ENCODE data around the gene GJA1.
A peak's percentile ranks its signal among the peaks of the same experiment; 100 is the strongest.

GJA1 gene

DNA sequence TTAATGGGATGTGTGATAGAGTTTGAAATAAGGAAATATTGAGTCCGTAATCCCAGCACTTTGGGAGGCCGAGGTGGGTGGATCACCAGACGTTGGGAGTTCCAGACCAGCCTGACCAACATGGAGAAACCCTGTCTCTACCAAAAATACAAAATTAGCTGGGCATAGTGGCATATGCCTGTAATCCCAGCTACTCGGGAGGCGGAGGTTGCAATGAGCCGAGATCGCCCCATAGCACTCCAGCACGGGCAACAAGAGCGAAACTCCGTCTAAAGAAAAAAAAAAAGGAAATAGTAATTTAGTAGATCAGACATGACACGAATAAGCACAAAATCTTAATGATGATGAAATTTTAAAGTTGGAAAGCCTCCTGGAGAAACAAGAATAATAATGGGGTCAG is 14.8 kb downstream of the GJA1 start:
- Histone ChIP-seq H3K9ac (ENCODE audit: low read depth, low read length) (no peak overlapping the region), H3K4me1 (ENCODE audit: insufficient read depth, low read length) (no peaks in the 10 kb centered on the region; the same call in 1 of the 2 replicates), H3K9me3 (ENCODE audit: insufficient read depth, low read depth, low read length) (no peaks in the 10 kb centered on the region), H3K4me3 (ENCODE audit: low read length) (no peak overlapping the region), H3K27ac (ENCODE audit: low read depth, low read length) (no peak overlapping the region), H3K27me3 (ENCODE audit: insufficient read depth, low read length) (no peaks in the 10 kb centered on the region), H3K36me3 (ENCODE audit: insufficient read depth, low read length) (peaks cover 50% of the 10 kb centered on the region)
- 92% methylated on average over 11 of the region's 11 CpGs for WGBS

DNA sequence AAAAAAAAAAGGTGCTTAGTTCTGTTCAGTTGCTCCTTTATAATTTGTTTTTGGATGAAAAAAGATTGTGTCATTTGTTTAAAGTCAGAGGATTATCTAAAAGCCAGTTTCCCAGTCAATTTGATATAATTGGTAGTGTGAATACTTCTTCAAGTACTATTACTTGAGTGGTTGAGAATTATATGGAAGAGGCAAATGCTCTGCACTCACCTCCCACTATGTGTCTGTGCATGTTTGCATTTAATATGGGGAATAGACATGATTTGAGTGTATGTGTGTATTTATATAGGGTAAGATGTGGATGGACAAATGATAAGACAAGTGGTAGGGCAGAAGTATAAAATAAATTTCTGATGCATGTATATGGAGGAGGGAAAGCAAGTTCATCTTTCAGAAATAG is 15.8 kb downstream of the GJA1 start:
- peaks cover 40% of the 10 kb centered on the region for H3K36me3 ChIP-seq (ENCODE audit: insufficient read depth, low read length)
- no peak overlapping the region for H3K9ac ChIP-seq (ENCODE audit: low read depth, low read length)
- no peaks in the 10 kb centered on the region for H3K27me3 ChIP-seq (ENCODE audit: insufficient read depth, low read length)
- no peaks in the 10 kb centered on the region for H3K9me3 ChIP-seq (ENCODE audit: insufficient read depth, low read depth, low read length)
- peaks cover 4% of the 10 kb centered on the region; the same call in 1 of the 2 replicates for H3K4me1 ChIP-seq (ENCODE audit: insufficient read depth, low read length)
- no peak overlapping the region for H3K4me3 ChIP-seq (ENCODE audit: low read length)
- H3K27ac ChIP-seq (ENCODE audit: low read depth, low read length), result no peak overlapping the region

DNA sequence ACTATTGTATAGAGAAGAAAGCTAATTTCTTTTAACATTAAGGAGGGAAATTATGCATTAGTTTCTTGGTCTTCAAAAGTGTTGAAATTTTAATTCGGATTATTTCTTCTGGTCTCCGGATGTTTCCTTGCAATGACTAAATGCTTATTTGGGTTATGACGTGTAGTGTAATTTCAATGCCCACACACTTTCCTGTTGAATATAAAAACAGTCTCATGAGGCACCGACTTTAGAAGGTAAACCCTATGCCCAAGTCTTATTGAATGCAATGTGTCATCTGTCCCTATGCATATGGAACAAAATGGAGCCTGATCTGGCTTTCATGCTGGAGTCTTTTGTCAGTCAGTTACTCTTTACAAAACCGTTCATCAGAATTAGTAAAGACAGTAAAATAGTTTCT is 17.7 kb downstream of the GJA1 start:
- Histone ChIP-seq H3K27me3 (ENCODE audit: insufficient read depth, low read length) (no peaks in the 10 kb centered on the region), H3K9ac (ENCODE audit: low read depth, low read length) (no peak overlapping the region), H3K36me3 (ENCODE audit: insufficient read depth, low read length) (peaks cover 21% of the 10 kb centered on the region), H3K9me3 (ENCODE audit: insufficient read depth, low read depth, low read length) (no peaks in the 10 kb centered on the region), H3K4me1 (ENCODE audit: insufficient read depth, low read length) (peaks cover 4% of the 10 kb centered on the region; the same call in 1 of the 2 replicates), H3K27ac (ENCODE audit: low read depth, low read length) (no peak overlapping the region), H3K4me3 (ENCODE audit: low read length) (no peak overlapping the region)
- WGBS, result 90% methylated on average over 5 of the region's 5 CpGs

DNA sequence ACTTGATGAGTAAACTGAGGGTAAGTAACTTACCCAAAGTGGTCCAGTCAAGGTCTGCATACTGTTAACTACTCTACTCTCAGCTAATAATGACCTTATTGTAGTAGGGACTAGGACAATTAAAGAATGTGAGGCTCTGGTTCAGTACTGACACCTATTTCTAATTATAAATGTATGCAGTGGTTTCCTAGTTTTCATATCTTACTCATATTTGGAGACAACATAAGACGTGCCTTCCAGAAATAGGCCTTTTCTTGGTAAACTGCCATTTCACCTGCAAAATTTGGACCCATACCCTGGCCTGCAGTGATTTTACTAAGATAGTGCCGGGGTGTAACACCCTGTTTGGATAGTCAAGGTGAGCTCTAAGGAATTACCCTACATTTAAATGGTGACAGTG is 24.7 kb downstream of the GJA1 start:
- H3K9ac ChIP-seq (ENCODE audit: low read depth, low read length), result no peak overlapping the region
- WGBS, result 89% methylated on average over 2 of the region's 2 CpGs

DNA sequence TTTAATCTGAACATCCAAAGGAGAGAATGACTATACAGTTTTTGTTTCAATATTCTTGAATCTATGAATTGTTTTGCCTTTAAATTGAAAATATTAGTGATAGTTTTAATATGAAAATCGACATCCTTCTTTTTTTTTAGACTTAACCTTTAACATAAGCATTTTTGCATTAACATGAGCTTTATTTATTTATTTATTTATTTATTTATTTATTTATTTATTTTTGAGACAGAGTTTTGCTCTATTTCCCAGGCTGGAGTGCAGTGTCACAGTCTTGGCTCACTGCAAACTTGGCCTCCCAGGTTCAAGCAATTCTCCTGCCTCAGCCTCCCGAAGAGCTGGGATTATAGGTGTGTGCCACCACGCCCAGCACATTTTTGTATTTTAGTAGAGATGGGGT is 27.6 kb downstream of the GJA1 start:
- H3K27ac ChIP-seq (ENCODE audit: low read depth, low read length), result no peak overlapping the region
- no peaks in the 10 kb centered on the region for H3K4me1 ChIP-seq (ENCODE audit: insufficient read depth, low read length)
- 95% methylated on average over 2 of the region's 3 CpGs for WGBS
- no peaks in the 10 kb centered on the region for H3K36me3 ChIP-seq (ENCODE audit: insufficient read depth, low read length)
- no peaks in the 10 kb centered on the region for H3K27me3 ChIP-seq (ENCODE audit: insufficient read depth, low read length)
- H3K4me3 ChIP-seq (ENCODE audit: low read length), result no peak overlapping the region
- no peaks in the 10 kb centered on the region for H3K9me3 ChIP-seq (ENCODE audit: insufficient read depth, low read depth, low read length)
- H3K9ac ChIP-seq (ENCODE audit: low read depth, low read length), result no peak overlapping the region

More for the DNA sequence above, 24.7 kb downstream of the GJA1 start:
- no peaks in the 10 kb centered on the region for H3K9me3 ChIP-seq (ENCODE audit: insufficient read depth, low read depth, low read length)
- H3K27me3 ChIP-seq (ENCODE audit: insufficient read depth, low read length), result no peaks in the 10 kb centered on the region
- H3K36me3 ChIP-seq (ENCODE audit: insufficient read depth, low read length), result no peaks in the 10 kb centered on the region
- H3K27ac ChIP-seq (ENCODE audit: low read depth, low read length), result no peak overlapping the region
- peaks cover 4% of the 10 kb centered on the region; the same call in 1 of the 2 replicates for H3K4me1 ChIP-seq (ENCODE audit: insufficient read depth, low read length)
- H3K4me3 ChIP-seq (ENCODE audit: low read length), result no peak overlapping the region

DNA sequence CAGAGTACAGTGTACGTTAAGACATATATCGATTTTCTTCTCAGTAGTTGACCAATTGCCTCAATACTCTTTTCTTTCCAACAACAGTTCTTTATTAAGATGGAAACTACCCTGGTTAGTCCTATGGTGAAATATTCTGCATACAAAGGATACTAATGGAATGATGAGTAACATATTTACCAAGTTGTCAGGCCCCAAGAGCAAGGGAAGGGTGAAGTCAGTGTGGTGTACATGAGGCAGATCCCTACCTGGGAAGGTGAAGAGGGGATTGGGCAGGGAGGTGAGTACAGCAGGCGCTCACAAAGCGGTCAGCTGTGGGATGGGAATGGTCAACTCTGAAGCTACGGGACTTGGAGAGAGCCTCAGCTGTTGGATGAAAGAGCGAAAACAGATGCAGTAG is 29.7 kb downstream of the GJA1 start:
- Histone ChIP-seq H3K9ac (ENCODE audit: low read depth, low read length) (no peak overlapping the region), H3K9me3 (ENCODE audit: insufficient read depth, low read depth, low read length) (no peaks in the 10 kb centered on the region), H3K4me1 (ENCODE audit: insufficient read depth, low read length) (no peaks in the 10 kb centered on the region), H3K27ac (ENCODE audit: low read depth, low read length) (no peak overlapping the region), H3K4me3 (ENCODE audit: low read length) (no peak overlapping the region), H3K36me3 (ENCODE audit: insufficient read depth, low read length) (no peaks in the 10 kb centered on the region), H3K27me3 (ENCODE audit: insufficient read depth, low read length) (no peaks in the 10 kb centered on the region)
- whole genome bisulfite sequencing, result 93% methylated on average over 6 of the region's 6 CpGs

DNA sequence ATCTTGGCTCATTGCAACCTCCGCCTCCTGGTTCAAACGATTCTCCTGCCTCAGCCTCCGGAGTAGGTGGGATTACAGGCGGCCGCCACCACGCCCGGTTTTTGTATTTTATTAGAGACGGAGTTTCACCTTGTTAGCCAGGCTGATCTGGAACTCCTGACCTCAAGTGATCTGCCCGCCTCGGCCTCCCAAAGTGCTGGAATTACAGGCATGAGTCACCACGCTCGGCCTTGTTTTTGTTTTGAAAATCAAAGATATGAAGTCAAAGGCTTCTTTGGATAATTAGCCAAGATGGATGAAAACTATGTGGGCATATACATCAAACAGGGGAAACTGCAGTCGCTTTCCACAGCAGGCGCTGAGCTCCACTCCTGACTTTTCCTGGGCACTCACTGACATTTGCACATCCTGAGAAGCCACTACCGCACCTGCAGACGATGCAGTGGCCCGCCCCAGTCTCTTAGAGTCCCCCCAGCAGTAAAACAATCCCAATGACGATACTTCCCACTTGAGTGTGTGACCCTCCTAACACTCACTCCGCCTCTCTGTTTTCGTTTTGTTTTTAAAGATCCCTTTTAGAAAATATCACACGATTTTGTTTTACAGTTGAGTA is 44.1 kb downstream of the GJA1 start:
- Histone ChIP-seq H3K36me3 (ENCODE audit: insufficient read depth, low read length) (no peaks in the 10 kb centered on the region), H3K9me3 (ENCODE audit: insufficient read depth, low read depth, low read length) (no peaks in the 10 kb centered on the region), H3K9ac (ENCODE audit: low read depth, low read length) (no peak overlapping the region), H3K27me3 (ENCODE audit: insufficient read depth, low read length) (no peaks in the 10 kb centered on the region), H3K27ac (ENCODE audit: low read depth, low read length) (no peak overlapping the region), H3K4me1 (ENCODE audit: insufficient read depth, low read length) (peaks cover 14% of the 10 kb centered on the region), H3K4me3 (ENCODE audit: low read length) (no peak overlapping the region)
- WGBS, result 91% methylated on average over 21 of the region's 21 CpGs

DNA sequence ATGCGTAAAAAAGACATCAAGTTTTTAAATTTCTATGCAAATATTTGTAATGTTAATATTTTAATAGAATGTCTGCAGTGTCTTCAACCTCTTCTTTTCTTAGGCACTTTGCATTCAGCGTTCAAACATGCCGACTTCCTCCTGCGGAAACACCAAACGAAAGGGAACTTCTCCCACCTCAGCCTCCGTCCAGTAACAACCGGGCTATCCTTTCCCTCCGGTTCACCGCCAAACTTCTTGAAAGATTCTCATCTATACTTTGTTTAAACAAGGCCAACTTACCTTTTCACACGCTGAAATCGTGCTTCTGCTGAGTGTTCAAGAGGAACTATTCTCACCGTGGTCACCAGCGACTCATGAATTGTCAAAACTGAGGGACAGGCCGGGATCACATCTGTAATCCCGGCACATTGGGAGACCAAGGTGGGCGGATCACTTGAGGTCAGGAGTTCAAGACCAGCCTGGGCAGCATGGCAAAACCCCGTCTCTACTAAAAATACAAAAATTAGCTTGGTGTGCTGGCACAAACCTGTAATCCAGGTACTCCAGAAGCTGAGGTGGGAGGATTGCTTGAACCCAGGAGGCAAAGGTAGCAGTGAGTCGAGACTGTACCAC is 44.8 kb downstream of the GJA1 start:
- Histone ChIP-seq H3K36me3 (ENCODE audit: insufficient read depth, low read length) (no peaks in the 10 kb centered on the region), H3K4me1 (ENCODE audit: insufficient read depth, low read length) (peaks cover 21% of the 10 kb centered on the region), H3K27me3 (ENCODE audit: insufficient read depth, low read length) (no peaks in the 10 kb centered on the region), H3K9ac (ENCODE audit: low read depth, low read length) (no peak overlapping the region), H3K4me3 (ENCODE audit: low read length) (no peak overlapping the region), H3K9me3 (ENCODE audit: insufficient read depth, low read depth, low read length) (no peaks in the 10 kb centered on the region), H3K27ac (ENCODE audit: low read depth, low read length) (no peak overlapping the region)
- 89% methylated on average over 17 of the region's 18 CpGs for WGBS

DNA sequence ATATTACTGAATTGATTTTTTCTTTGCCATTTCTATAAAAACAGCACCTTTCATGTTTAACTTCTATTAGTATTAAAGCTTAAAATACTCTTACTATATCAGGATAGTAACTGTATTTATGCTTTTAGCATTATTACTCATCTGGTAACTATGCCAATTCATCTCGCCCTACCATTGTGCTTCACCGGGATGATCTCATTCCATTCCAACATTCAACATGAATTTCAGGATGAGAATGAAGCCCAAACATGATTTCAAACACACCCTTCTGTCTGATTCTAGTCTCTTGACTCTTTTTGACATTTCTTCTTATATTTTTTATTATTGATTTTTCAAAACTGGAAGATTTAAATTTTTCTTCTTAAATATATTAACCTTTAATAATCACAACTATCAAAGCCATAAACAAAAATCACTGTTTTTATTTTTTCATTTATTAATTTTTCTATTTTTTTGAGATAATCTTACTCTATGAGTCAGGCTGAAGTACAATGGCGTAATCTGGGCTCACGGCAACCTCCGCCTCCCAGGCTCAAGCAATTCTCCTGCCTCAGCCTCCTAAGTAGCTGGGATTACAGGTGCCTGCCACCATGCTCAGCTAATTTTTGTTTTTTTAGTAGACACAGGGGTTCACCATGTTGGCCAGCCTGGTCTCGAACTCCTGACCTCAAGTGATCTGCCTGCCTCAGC is 46.7 kb downstream of the GJA1 start:
- H3K9ac ChIP-seq (ENCODE audit: low read depth, low read length), result no peak overlapping the region
- no peak overlapping the region for H3K4me3 ChIP-seq (ENCODE audit: low read length)
- no peaks in the 10 kb centered on the region for H3K9me3 ChIP-seq (ENCODE audit: insufficient read depth, low read depth, low read length)
- peaks cover 28% of the 10 kb centered on the region for H3K4me1 ChIP-seq (ENCODE audit: insufficient read depth, low read length)
- no peaks in the 10 kb centered on the region for H3K36me3 ChIP-seq (ENCODE audit: insufficient read depth, low read length)
- H3K27me3 ChIP-seq (ENCODE audit: insufficient read depth, low read length), result no peaks in the 10 kb centered on the region
- WGBS, result 92% methylated on average over 6 of the region's 6 CpGs
- no peak overlapping the region for H3K27ac ChIP-seq (ENCODE audit: low read depth, low read length)

DNA sequence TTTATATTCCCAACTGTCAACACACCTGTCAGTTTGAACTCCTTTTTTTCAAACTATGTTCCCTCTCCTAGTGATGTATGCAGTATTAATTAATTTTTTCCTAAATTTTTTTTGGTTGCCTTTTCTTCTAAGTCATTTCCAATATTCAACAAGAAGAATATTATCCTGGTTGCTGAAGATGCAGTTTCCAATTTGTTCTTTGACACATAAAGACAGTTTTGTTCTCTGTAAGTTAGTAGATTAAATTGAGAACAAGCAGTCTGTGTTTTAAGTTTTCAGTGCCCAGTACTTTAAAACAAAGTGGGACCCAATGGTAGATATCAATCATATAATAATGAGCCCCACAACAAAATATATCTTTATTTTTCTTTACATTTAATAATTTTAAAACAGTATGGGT is 47.3 kb downstream of the GJA1 start:
- Histone ChIP-seq H3K9me3 (ENCODE audit: insufficient read depth, low read depth, low read length) (no peaks in the 10 kb centered on the region), H3K27ac (ENCODE audit: low read depth, low read length) (no peak overlapping the region), H3K36me3 (ENCODE audit: insufficient read depth, low read length) (no peaks in the 10 kb centered on the region)

DNA sequence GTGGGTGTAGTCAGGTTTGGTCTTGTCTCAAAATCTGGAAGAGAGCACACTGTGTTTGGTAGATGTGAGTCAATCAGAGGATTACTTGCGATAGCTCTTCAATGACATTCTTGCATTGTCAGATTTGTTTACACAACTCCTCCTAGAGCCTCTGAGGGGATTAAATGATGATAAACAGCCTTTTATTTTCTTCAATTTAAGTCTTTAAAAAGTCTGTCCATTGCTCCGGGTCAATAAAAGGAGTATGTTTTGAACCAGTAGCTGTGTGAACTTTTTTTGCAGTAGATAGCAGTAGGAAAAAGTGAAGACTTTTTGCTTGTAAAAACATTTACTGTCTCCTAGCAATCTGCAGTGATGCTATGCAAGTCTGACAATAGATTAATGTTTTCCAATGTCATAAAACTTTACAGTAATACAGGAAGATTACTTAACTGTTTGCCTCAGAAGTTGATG is 49.9 kb downstream of the GJA1 start:
- Histone ChIP-seq H3K9me3 (ENCODE audit: insufficient read depth, low read depth, low read length) (no peaks in the 10 kb centered on the region), H3K36me3 (ENCODE audit: insufficient read depth, low read length) (no peaks in the 10 kb centered on the region), H3K9ac (ENCODE audit: low read depth, low read length) (no peak overlapping the region), H3K27ac (ENCODE audit: low read depth, low read length) (peak overlapping the region; percentile 20; the same call in 1 of the 2 replicates), H3K4me1 (ENCODE audit: insufficient read depth, low read length) (peaks cover 41% of the 10 kb centered on the region), H3K27me3 (ENCODE audit: insufficient read depth, low read length) (no peaks in the 10 kb centered on the region), H3K4me3 (ENCODE audit: low read length) (no peak overlapping the region)
- 48% methylated on average over 2 of the region's 2 CpGs for WGBS

More for the DNA sequence above, 47.3 kb downstream of the GJA1 start:
- Histone ChIP-seq H3K4me1 (ENCODE audit: insufficient read depth, low read length) (peaks cover 32% of the 10 kb centered on the region), H3K27me3 (ENCODE audit: insufficient read depth, low read length) (no peaks in the 10 kb centered on the region), H3K4me3 (ENCODE audit: low read length) (no peak overlapping the region), H3K9ac (ENCODE audit: low read depth, low read length) (no peak overlapping the region)
